GM21447 (cell line): ENCODE measurements around the gene CYP27A1.
"Not testable (repeated sequence)": the region's sequence is repeated elsewhere in the genome, so short reads cannot be mapped to it uniquely, and the experiment has no call there.

Experiments used
- ATAC-seq: cut with Tn5 transposase; IDR thresholded peaks from one replicate; pipeline ENCODE4 v1.9.1; 2021; ENCODE audit not compliant: unreplicated experiment

Gene CYP27A1

DNA sequence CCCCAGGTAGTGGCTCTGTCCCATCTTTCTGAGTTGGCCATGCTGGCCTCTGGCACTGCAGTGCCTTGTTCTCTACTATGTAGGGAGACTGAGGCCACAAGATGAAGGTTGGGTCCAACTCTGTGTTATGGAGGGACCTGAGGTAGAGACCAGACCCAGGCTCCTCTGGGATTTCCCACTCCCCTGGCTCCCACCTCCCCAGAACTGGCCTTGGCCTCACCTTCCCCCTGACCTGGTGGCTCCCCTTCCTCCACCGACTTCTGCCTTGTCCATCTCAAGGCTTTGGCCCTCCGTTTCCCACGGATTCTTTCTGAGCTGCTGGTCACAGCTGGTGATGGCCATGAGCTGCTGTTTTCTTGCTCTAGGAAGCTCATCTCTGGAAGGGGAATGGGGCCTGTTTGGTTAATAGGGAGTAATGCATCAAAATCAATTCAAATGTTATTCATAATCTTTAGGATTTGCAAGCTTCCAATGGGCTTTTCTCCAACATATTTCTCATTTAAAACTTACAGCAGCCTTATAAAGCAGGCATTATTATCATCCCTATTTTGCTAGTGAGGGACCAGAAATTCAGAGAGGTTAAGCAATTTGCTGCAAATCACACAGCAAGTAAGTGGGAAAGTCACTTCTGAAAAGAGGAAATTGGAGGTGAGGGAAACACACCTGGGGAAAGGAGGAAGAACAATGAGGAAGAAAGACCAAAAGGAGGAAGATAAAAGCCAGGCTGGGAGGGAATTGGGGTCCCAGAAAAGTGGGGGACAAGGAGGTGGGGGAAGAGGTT, 48.8 kb downstream of the CYP27A1 start:
- ATAC-seq, result no peak

GRCh38 chr2:218831378-218831990, 49.5 kb downstream of the CYP27A1 start, which contains the start of gene PRKAG3:
PRKAG3 (minus strand) TSS chr2:218831803.
- no peak for ATAC-seq

DNA sequence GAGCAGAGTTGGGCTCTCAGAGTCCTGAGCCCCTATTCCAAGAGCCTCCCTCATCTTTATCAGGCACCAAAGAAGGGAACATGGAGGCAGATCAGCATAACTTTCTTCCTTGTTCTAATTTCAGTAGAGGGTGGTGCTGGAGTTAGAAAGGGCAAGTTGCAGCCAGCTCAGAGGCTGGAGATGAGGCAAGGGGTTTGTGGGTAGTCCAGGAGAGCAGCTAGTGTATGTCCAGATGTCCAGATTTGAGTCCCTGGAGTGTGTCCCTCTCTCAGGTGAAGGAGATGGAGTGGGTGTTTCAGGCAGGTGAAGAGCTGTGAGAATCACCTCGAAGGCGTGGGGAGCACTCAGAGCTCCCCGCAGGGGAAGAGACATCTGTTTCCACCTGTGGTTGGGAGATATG, 50.1 kb downstream of the CYP27A1 start:
- no peak for ATAC-seq

DNA sequence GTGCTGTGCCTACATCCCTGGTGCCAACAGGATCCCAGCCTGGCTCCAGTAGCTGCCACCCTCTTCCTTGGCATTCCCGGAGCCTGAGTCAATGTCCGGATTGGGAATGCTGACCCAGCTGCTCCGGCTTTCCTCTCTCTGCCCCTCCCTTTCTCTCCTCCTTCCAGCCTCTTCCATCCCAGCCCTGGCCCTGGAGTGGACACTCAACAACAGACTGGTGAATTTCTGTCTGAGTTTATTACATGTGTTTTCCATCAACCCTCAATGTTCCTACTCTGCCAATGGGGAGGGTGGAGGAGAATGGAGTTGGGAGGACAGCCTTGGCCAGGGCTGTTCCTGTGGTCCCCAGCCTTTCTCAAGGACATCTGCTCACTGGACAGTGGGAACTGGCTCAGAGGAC, 50.6 kb downstream of the CYP27A1 start:
- ATAC-seq, result no peak

DNA sequence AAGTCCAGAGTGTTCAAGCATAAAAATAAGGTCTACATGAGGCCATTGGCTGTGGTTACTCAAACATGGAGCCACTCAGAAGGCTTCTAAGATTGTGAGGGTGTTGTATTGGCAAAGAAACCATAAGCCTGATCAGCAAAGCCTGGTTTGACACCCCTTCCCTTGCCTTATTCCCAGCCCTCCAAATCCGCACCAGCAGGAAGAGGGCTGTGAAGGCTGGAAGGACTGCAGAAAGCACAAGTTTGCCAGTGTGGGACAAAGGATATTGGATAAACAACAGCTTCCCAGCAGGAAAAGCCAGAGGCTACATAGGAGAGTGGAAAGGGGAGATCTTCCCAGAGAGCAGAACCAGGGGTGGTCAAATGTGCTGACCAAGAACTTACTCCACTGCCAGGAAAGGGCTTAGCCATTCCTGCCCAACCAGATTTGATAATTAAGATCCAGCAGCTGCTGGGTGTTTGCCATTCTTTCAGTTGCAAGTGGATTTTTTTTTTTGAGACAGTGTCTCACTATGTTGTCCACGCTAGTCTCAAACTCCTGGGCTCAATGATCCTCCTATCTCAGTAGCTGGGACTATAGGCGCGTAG, 51.2 kb downstream of the CYP27A1 start:
- ATAC-seq, result no peak

GRCh38 chr2:218834685-218835084, 52.7 kb downstream of the CYP27A1 start:
- ATAC-seq, result no peak

DNA sequence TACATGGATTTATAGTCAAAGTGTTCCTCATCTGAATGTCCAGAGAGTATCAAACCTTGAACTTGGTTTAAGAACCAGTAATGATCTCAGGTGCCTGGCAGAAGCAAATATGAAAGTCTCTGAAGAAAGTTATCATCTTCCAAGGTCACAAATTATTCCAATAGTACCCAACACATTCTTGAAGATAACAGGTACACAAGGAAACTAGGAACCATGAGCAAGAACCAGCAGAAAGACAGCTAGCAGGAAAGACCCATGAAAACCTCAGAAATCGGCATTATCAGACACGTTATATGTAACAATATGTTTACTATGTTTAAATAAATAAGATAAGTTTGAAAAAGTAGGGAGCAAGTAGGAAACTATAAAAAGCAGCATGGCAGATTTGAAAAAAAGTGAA, 55.5 kb downstream of the CYP27A1 start:
- ATAC-seq, result no peak

GRCh38 chr2:218839430-218839829, 57.5 kb downstream of the CYP27A1 start:
- no peak for ATAC-seq

DNA sequence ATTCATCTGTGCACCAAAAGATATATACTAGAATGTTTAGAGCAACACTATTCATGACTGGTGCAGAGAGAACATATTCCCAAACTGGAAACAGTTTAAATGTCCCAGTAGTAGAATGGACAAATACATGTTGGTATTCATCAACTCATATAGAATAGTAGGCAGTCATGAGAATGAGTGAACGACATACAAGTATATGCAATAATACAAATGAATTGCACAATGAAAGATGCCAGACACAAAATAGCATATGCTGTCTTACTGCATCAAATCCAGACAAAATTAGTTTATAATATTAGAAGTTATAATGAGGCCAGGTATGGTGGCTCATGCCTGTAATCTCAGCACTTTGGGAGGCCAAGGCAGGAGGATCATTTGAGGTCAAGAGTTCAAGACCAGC, 57.9 kb downstream of the CYP27A1 start:
- no peak for ATAC-seq

GRCh38 chr2:218844334-218844733, 62.4 kb downstream of the CYP27A1 start:
- ATAC-seq, result not testable (repeated sequence)

- not testable (repeated sequence) for ATAC-seq
Observed at GRCh38 chr2:218846963-218847362, 65.0 kb downstream of the CYP27A1 start.

GRCh38 chr2:218849721-218850120, 67.8 kb downstream of the CYP27A1 start:
- ATAC-seq, result no peak

- ATAC-seq, result no peak
Observed at GRCh38 chr2:218850796-218851195, 68.8 kb downstream of the CYP27A1 start.

DNA sequence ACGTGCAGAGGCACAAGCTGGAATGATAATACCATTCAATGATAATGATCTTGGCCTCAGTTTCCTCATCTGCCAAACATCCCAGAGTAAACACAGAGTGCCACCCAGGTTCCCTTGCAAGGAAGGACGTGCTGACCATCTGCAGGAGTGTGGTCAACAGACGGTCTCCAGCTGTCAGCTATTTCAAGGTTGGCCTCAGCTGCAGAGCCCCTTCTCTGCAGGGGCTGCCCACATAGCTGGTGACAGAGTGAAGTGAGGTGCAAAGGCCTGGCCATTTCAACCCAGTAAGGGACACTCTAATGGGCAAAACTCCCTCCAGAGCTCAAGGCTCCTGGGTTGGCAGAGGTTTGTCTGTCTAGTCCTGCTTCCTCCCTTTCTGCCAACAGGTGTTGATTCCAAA, 69.3 kb downstream of the CYP27A1 start:
- no peak for ATAC-seq

- no peak for ATAC-seq
Observed at GRCh38 chr2:218852911-218853667, 71.1 kb downstream of the CYP27A1 start.

- no peak for ATAC-seq
Observed at GRCh38 chr2:218853766-218854165, 71.8 kb downstream of the CYP27A1 start.

DNA sequence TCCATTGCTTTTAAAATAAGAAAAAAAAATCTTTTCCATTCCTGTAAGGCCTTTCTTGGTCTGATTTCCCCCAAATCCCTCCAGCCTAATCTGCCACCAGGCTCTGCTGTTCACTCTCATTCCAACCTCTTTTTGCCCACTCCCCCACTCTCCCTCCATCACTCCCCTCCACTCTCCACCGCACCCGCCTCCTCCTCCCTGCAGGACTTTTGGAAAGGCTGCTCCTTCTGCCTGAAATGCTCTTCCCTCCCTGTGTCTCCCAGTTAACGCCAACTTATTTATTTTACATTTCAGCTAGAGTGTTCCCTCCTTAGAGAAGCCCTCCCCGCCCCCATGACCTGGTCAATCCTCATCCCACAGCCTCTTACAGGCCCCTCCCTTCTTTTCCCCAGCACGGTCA, 72.9 kb downstream of the CYP27A1 start:
- ATAC-seq, result no peak

- ATAC-seq, result no peak
Observed at GRCh38 chr2:218855305-218856166, 73.6 kb downstream of the CYP27A1 start.

DNA sequence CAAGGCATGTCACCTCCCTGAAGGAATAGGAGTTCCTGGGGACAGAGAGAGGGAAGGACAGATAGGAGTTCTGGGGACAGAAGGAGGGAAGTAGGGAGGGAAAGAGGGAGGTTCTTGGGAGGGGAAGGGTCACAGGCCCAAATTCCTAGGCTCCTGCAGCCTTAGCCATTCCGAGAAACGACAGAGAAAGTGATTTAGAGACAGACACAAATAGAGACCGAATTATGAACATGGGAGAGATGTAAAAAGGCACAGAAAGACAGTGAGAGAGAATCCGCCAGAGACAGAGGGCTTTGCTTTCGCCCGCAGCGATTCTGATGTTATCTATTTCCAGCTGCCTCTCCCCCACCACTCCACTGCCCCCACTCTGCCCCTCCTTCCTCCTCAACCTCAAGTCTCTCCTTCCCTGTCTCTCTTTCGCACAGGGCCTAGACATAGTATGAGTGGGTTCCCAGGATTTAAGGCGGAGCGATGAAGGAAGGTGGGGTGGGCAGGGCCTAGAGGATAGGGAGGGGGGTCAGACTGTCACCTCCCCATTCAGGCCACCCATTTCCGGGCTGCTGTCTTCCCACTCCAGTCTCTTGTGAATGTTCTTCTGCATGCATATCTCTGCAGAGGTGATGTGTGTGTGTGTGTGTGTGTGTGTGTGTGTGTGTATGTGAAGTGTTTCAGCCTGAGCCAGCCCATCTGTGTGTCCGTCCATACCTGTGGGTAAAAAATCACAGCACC, 74.4 kb downstream of the CYP27A1 start:
- ATAC-seq, result no peak

GRCh38 chr2:218856896-218857243, 74.9 kb downstream of the CYP27A1 start:
- ATAC-seq, result no peak
